T-helper 1 cell treated with Interleukin-12 subunit alpha and Interleukin-12 subunit beta and Interleukin-4 antibody, amounts not matched to agents 30 μg/mL and 1 μg/mL, for 36 hours (primary cell): ENCODE results near the gene SGF29.
"Not testable (repeated sequence)": the region's sequence is repeated elsewhere in the genome, so short reads cannot be mapped to it uniquely, and the experiment has no call there.

Experiments
- H3K27ac Mint-ChIP-seq: one replicate; pipeline ENCODE4 v1.8.0; 2021; ENCODE audit warnings: mild to moderate bottlenecking, mixed read lengths
- H3K27me3 Mint-ChIP-seq: one replicate; pipeline ENCODE4 v1.8.0; 2021; ENCODE audit warnings: low read depth, mixed read lengths
- H3K36me3 Mint-ChIP-seq: one replicate; pipeline ENCODE4 v1.8.0; 2021; ENCODE audit warnings: low read depth, mixed read lengths
- H3K4me1 Mint-ChIP-seq: one replicate; pipeline ENCODE4 v1.8.0; 2021; ENCODE audit warnings: low read depth, mixed read lengths
- H3K4me3 Mint-ChIP-seq: one replicate; pipeline ENCODE4 v1.8.0; 2021; ENCODE audit warnings: mild to moderate bottlenecking, moderate library complexity, mixed read lengths
- H3K9me3 Mint-ChIP-seq: one replicate; pipeline ENCODE4 v1.8.0; 2021; ENCODE audit warnings: mixed read lengths

The SGF29 gene

GRCh38 chr16:28590384-28591340 lies 36.9 kb downstream of the SGF29 start:
- H3K27me3 Mint-ChIP-seq: no peaks in the 10 kb centered on the region
- no peak overlapping the region for H3K27ac Mint-ChIP-seq
- H3K4me3 Mint-ChIP-seq: no peak overlapping the region
- H3K36me3 Mint-ChIP-seq: peaks cover 12% of the 10 kb centered on the region
- H3K4me1 Mint-ChIP-seq: no peaks in the 10 kb centered on the region
- no peaks in the 10 kb centered on the region for H3K9me3 Mint-ChIP-seq

- no peaks in the 10 kb centered on the region for H3K27me3 Mint-ChIP-seq
- H3K4me3 Mint-ChIP-seq: no peak overlapping the region
- H3K4me1 Mint-ChIP-seq: no peaks in the 10 kb centered on the region
- H3K9me3 Mint-ChIP-seq: no peaks in the 10 kb centered on the region
- H3K27ac Mint-ChIP-seq: no peak overlapping the region
- H3K36me3 Mint-ChIP-seq: peaks cover 12% of the 10 kb centered on the region
Measured at GRCh38 chr16:28591355-28591754, 37.6 kb downstream of the SGF29 start.

- no peak overlapping the region for H3K4me3 Mint-ChIP-seq
- peaks cover 2% of the 10 kb centered on the region for H3K4me1 Mint-ChIP-seq
- H3K27ac Mint-ChIP-seq: no peak overlapping the region
- no peaks in the 10 kb centered on the region for H3K27me3 Mint-ChIP-seq
- H3K9me3 Mint-ChIP-seq: no peaks in the 10 kb centered on the region
- peaks cover 7% of the 10 kb centered on the region for H3K36me3 Mint-ChIP-seq
Measured at GRCh38 chr16:28592511-28592910, 38.8 kb downstream of the SGF29 start.

GRCh38 chr16:28592979-28593553 lies 39.3 kb downstream of the SGF29 start:
- Mint-ChIP-seq H3K4me1 (peaks cover 2% of the 10 kb centered on the region), H3K27ac (no peak overlapping the region), H3K4me3 (no peak overlapping the region), H3K27me3 (no peaks in the 10 kb centered on the region), H3K36me3 (peaks cover 7% of the 10 kb centered on the region), H3K9me3 (no peaks in the 10 kb centered on the region)

GRCh38 chr16:28595451-28595850 lies 41.7 kb downstream of the SGF29 start:
- not testable (repeated sequence) for H3K36me3 Mint-ChIP-seq, H3K4me3 Mint-ChIP-seq, H3K4me1 Mint-ChIP-seq, H3K27me3 Mint-ChIP-seq, H3K27ac Mint-ChIP-seq, H3K9me3 Mint-ChIP-seq

GRCh38 chr16:28596115-28596630 lies 42.5 kb downstream of the SGF29 start:
- no peaks in the 10 kb centered on the region for H3K27me3 Mint-ChIP-seq

GRCh38 chr16:28596840-28597691 lies 43.3 kb downstream of the SGF29 start, which contains the start of gene SULT1A2:
Gene SULT1A2 (minus strand): TSS chr16:28597050. CDS start chr16:28595930, 1,120 bp downstream.
- Mint-ChIP-seq H3K9me3 (no peaks in the 10 kb centered on the region), H3K36me3 (no peaks in the 10 kb centered on the region), H3K27ac (no peak within 1 kb of the TSS)

More at GRCh38 chr16:28596115-28596630, 42.5 kb downstream of the SGF29 start:
- H3K4me1 Mint-ChIP-seq: peaks cover 2% of the 10 kb centered on the region
- peaks cover 4% of the 10 kb centered on the region for H3K36me3 Mint-ChIP-seq
- no peaks in the 10 kb centered on the region for H3K9me3 Mint-ChIP-seq
- no peak overlapping the region for H3K27ac Mint-ChIP-seq
- H3K4me3 Mint-ChIP-seq: no peak overlapping the region

GRCh38 chr16:28597692-28598261 lies 44.1 kb downstream of the SGF29 start:
- peaks cover 2% of the 10 kb centered on the region for H3K4me1 Mint-ChIP-seq
- no peaks in the 10 kb centered on the region for H3K9me3 Mint-ChIP-seq
- no peak overlapping the region for H3K4me3 Mint-ChIP-seq
- H3K36me3 Mint-ChIP-seq: no peaks in the 10 kb centered on the region
- H3K27ac Mint-ChIP-seq: no peak overlapping the region
- H3K27me3 Mint-ChIP-seq: no peaks in the 10 kb centered on the region

More at GRCh38 chr16:28596840-28597691, 43.3 kb downstream of the SGF29 start, which contains the start of gene SULT1A2:
- H3K27me3 Mint-ChIP-seq: no peaks in the 10 kb centered on the region
- no peak within 1 kb of the TSS for H3K4me3 Mint-ChIP-seq
- H3K4me1 Mint-ChIP-seq: peaks cover 2% of the 10 kb centered on the region

- H3K4me1 Mint-ChIP-seq, H3K27me3 Mint-ChIP-seq, H3K36me3 Mint-ChIP-seq, H3K27ac Mint-ChIP-seq, H3K4me3 Mint-ChIP-seq, H3K9me3 Mint-ChIP-seq: not testable (repeated sequence)
Measured at GRCh38 chr16:28599377-28600285, 45.9 kb downstream of the SGF29 start.

- H3K9me3 Mint-ChIP-seq, H3K36me3 Mint-ChIP-seq, H3K4me3 Mint-ChIP-seq, H3K27ac Mint-ChIP-seq, H3K27me3 Mint-ChIP-seq, H3K4me1 Mint-ChIP-seq: not testable (repeated sequence)
Measured at GRCh38 chr16:28600965-28601364, 47.2 kb downstream of the SGF29 start.

GRCh38 chr16:28601589-28601988 lies 47.9 kb downstream of the SGF29 start:
- H3K36me3 Mint-ChIP-seq, H3K9me3 Mint-ChIP-seq, H3K27ac Mint-ChIP-seq, H3K4me1 Mint-ChIP-seq, H3K4me3 Mint-ChIP-seq, H3K27me3 Mint-ChIP-seq: not testable (repeated sequence)

GRCh38 chr16:28602062-28602461 lies 48.3 kb downstream of the SGF29 start:
- H3K27ac Mint-ChIP-seq: not testable (repeated sequence)

GRCh38 chr16:28602529-28602928 lies 48.8 kb downstream of the SGF29 start:
- H3K4me3 Mint-ChIP-seq: no peak overlapping the region
- no peaks in the 10 kb centered on the region for H3K4me1 Mint-ChIP-seq
- no peaks in the 10 kb centered on the region for H3K36me3 Mint-ChIP-seq
- no peaks in the 10 kb centered on the region for H3K27me3 Mint-ChIP-seq
- H3K9me3 Mint-ChIP-seq: no peaks in the 10 kb centered on the region
- H3K27ac Mint-ChIP-seq: no peak overlapping the region

More at GRCh38 chr16:28602062-28602461, 48.3 kb downstream of the SGF29 start:
- not testable (repeated sequence) for H3K4me3 Mint-ChIP-seq, H3K4me1 Mint-ChIP-seq, H3K36me3 Mint-ChIP-seq, H3K27me3 Mint-ChIP-seq, H3K9me3 Mint-ChIP-seq
